Fibroblast of mammary gland (primary cell): ENCODE measurements around the gene GCNT4.
"Not testable (repeated sequence)": the region's sequence is repeated elsewhere in the genome, so short reads cannot be mapped to it uniquely, and the experiment has no call there.

Source experiments
- DNase-seq: peaks from one replicate; pipeline ENCODE4 v3.0.0-alpha.2; 2010; ENCODE audit warnings: low read depth
- H3K4me3 ChIP-seq: 2 replicates; pipeline ENCODE4 v1.5.1; 2011; ENCODE audit warnings: low read depth, mild to moderate bottlenecking, low read length, moderate library complexity; ENCODE audit not compliant: control insufficient read depth
- CTCF ChIP-seq: conservative IDR thresholded peaks from 2 replicates; pipeline ENCODE4 v1.5.1; 2011; ENCODE audit warnings: low read depth, low read length, inconsistent platforms; ENCODE audit not compliant: control insufficient read depth, insufficient read depth

GCNT4 gene

GRCh38 chr5:75052192-75053053 lies at the start of gene GCNT4:
GCNT4 (minus strand) TSS chr5:75052558; CDS start chr5:75030037, 22,521 bp downstream.
- DNase-seq, result peak; percentile 24
- peak within 1 kb of the TSS; percentile 52 for H3K4me3 ChIP-seq
- no peak for TF ChIP-seq CTCF

GRCh38 chr5:75095956-75096355 lies 43.6 kb upstream of the GCNT4 start:
- not testable (repeated sequence) for DNase-seq, H3K4me3 ChIP-seq

GRCh38 chr5:75091597-75091996 lies 39.2 kb upstream of the GCNT4 start:
- H3K4me3 ChIP-seq, result no peak overlapping the region
- DNase-seq, result peak; percentile 2
- no peak for TF ChIP-seq CTCF

- no peak for TF ChIP-seq CTCF
Measured at GRCh38 chr5:75089662-75090061, 37.3 kb upstream of the GCNT4 start.

GRCh38 chr5:75089137-75089536 lies 36.8 kb upstream of the GCNT4 start:
- no peak overlapping the region for H3K4me3 ChIP-seq
- TF ChIP-seq CTCF, result no peak
- peak; percentile 3 for DNase-seq

More at GRCh38 chr5:75089662-75090061, 37.3 kb upstream of the GCNT4 start:
- no peak for DNase-seq
- no peak overlapping the region for H3K4me3 ChIP-seq

- no peak overlapping the region for H3K4me3 ChIP-seq
- TF ChIP-seq CTCF, result no peak
- no peak for DNase-seq
Measured at GRCh38 chr5:75088648-75089047, 36.3 kb upstream of the GCNT4 start.

GRCh38 chr5:75081510-75081909 lies 29.2 kb upstream of the GCNT4 start:
- no peak overlapping the region for H3K4me3 ChIP-seq
- no peak for DNase-seq
- TF ChIP-seq CTCF, result no peak

- H3K4me3 ChIP-seq, DNase-seq: not testable (repeated sequence)
Measured at GRCh38 chr5:75079346-75079745, 27.0 kb upstream of the GCNT4 start.
